NK-92 (cell line): ENCODE data around the gene XRCC6.
"Not testable (repeated sequence)": the region's sequence is repeated elsewhere in the genome, so short reads cannot be mapped to it uniquely, and the experiment has no call there.

Source experiments
- DNase-seq: peaks from one replicate; lab custom pipeline; 2025; ENCODE audit not compliant: unreplicated experiment; lab: John Stamatoyannopoulos, UW

XRCC6 gene

DNA sequence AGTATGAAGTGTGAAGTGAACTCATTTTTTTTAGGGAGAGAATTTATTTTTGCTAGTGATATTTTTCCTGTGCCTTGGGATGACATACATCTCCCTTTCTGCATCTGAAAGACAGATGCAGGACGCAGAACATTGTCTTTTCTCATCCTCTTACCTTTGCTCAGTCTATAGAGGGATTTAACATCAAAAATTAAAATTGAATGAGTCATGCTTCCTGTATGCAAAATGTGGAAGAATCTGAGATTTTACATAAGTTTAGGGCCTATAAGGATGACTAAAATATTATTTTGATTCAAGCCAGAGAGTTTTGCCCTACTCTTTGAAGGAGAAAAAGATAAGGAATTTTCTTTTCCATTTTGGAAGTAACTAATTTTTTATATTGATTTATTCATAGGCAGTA is 27.3 kb downstream of the XRCC6 start:
- DNase-seq, result no peak

DNA sequence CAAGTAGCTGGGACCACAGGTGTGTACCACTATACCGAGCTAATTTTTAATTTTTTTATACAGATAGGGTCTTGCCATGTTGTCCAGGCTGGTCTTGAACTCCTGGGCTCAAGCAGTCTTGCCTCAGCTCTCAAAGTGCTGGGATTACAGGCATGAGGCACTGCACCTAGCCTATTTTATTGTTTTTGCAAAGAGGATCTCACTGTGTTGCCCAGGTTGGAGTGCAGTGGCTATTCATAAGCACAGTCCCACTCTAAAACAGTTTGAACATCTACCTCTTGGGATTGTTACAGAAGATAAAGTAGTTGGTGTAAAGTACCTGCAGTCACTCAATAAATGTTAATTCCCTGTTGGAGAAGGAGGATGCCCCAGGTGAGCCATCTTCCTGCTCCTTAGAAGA is 29.1 kb downstream of the XRCC6 start:
- no peak for DNase-seq

DNA sequence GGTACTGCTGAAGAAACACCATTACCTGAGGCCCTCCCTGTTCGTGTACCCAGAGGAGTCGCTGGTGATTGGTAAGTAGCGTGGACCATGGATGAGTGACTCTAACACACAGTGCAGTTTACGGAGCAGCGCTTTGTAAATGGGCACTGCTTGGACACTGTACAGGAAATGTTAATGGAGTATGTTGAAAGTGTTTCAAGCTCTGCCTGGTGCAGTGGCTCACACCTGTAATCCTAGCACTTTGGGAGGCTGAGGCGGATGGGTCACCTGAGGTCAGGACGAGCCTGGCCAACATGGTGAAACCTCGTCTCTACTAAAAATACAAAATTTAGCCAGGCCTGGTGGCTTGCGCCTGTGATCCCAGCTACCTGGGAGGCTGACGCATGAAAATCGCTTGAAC is 29.7 kb downstream of the XRCC6 start:
- DNase-seq, result no peak

DNA sequence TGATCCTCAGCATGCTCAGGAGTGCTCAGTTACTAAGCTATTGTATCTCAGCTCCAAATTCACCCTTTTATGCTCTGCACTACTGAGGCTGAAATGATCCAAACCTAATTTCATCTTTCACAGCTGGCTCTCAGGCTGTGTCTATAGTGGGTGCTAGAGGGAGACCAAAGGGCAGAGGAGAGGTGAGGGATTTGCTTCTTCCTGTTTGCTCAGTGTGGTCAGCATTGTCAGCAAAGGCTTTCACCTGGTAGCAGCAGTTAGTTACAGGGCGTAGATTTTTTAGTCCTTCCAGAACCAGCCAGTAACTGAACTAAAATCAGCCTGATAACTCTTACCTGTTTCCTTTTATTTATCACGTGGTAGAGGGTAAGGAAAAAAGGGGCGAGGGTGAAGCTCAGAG is 33.2 kb downstream of the XRCC6 start:
- DNase-seq, result no peak

DNA sequence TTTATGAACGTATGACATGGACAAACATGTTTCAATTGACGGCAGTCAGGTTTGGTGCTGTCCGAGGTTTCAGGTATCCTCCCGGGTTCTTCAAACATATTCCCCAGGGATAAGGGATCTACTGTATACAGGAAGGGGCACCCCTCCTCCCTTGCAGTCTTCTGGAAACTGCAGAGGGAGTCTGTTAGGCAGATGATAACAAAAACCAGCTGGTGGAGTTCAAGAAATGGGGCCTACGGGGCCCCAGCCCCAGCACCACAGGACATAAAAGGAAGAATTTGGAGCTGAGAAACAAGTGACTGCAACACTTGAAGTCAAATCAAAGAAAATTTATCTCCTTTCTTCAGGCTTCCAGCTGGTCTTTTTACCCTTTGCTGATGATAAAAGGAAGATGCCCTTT is 35.5 kb downstream of the XRCC6 start:
- no peak for DNase-seq

DNA sequence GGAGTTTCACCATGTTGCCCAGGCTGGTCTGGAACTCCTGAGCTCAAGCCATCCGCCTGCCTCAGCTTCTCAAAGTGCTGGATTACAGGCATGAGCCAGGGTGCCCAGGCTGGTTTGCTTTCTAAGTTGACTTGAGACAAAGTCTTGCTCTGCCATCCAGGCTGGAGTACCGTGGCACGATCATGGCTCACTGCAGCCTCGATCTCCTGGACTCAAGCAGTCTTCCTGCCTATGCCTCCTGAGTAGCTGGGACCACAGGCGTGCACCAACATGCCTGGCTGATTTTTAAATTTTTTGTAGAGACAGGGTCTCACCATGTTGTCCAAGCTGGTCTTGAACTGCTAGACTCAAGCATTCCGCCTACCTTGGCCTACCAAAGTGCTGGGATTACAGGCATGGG is 36.6 kb downstream of the XRCC6 start:
- DNase-seq, result no peak

DNA sequence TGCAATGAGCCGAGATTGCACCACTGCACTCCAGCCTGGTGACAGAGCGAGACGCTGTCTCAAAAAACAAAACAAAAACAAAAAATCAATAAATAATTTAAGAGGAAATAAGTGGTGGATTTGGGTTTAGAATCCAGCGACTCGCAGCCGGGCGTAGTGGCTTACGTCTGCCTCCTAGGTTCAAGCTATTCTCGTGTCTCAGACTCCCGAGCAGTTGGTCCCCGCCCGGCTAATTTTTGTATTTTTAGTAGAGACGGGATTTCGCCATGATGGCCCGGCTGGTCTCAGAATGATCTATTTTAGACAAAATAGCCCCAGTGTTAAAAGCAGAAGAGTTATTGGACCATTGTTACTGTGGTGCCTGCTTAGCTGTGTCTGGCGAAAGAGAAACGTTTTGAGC is 37.8 kb downstream of the XRCC6 start:
- DNase-seq, result no peak

DNA sequence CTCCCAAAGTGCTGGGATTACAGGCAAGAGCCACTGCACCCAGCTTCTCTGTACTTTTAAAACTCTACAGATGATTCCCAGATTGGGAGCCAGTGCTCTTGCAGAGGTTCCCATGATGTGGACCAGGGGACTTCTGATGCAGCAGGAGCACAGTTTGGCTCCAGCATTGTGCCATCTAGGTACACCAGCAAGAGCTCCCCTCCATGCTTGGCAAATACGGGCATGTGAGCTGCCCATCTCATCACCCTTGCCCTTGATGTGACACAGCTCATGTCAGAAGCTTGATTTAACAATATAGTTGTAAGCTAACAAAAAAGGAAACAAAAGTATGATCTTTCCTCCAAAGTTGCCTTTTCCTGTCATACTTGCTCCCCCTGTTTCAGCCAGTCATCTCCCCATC is 38.8 kb downstream of the XRCC6 start:
- DNase-seq, result no peak

DNA sequence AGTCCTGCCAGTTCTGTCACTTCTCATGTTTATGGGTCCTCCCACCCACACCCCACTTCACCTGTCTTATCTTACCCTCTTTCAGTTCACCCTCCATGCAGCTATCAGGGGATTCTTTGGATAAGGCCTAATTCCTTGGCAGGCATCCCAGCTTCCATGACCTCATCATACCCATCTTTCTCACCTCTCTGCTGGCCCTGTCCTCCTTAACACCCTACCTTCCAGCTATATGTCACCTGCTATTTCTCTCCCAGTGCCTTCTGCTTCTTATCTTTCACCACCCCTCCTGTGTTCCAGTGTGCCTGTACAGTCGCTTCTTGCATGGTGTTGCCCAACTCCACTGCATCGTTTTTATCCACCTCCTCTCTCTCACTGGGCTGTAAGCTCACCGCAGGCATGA is 39.3 kb downstream of the XRCC6 start:
- no peak for DNase-seq

DNA sequence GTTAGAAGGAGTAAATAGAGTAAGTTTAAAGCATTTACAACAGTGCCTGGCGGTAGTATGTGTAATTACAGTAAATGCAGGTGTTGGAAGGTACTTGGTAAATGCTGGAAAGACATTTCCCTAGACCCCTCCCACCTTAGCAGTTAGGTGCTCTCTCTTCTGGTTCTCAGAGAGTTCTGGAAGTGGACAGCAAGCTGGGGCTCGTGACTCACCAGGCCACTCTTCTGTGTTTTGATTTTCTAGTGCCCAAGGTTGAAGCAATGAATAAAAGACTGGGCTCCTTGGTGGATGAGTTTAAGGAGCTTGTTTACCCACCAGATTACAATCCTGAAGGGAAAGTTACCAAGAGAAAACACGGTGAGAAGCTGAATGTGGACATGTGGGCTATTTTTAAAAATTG is 40.0 kb downstream of the XRCC6 start:
- DNase-seq, result no peak

DNA sequence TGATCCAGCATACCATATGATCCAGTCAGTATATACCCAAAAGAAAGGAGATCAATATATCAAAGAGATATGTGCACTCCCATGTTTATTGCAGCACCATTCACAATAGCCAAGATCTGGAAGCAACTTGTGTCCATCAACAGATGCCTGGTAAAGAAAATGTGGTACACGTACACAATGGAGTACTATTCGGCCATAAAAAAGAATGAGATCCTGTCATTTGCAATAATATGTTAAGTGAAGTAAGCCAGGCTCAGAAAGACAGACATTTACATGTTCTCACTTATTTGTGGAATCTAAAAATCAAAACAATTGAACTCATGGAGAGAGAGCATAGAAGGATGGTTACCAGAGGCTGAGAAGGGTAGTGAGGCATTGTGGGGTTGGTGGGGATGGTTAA is 40.6 kb downstream of the XRCC6 start:
- DNase-seq, result no peak

DNA sequence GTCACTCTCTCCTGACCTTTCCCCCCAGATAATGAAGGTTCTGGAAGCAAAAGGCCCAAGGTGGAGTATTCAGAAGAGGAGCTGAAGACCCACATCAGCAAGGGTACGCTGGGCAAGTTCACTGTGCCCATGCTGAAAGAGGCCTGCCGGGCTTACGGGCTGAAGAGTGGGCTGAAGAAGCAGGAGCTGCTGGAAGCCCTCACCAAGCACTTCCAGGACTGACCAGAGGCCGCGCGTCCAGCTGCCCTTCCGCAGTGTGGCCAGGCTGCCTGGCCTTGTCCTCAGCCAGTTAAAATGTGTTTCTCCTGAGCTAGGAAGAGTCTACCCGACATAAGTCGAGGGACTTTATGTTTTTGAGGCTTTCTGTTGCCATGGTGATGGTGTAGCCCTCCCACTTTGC is 42.5 kb downstream of the XRCC6 start:
- DNase-seq, result not testable (repeated sequence)

DNA sequence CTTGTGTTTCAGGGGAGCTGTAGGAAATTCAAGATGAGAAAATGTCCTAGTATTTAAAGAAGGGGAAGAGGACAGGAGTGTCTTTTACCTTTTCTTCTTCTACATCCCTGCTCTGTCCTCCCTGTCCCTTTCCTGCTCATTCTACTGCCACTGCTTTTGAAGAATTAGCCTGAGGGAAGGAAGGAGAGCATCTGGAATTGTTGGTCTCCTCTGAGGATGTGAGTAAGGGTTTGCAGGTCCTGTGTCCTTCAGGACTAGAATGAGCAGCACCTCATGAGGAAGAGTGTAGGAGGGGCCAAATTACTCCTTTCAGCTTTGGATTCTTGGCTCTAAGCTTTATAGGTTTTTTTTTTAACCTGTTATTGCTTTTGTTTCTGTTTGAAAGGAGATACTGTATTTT is 43.4 kb downstream of the XRCC6 start:
- DNase-seq, result no peak

DNA sequence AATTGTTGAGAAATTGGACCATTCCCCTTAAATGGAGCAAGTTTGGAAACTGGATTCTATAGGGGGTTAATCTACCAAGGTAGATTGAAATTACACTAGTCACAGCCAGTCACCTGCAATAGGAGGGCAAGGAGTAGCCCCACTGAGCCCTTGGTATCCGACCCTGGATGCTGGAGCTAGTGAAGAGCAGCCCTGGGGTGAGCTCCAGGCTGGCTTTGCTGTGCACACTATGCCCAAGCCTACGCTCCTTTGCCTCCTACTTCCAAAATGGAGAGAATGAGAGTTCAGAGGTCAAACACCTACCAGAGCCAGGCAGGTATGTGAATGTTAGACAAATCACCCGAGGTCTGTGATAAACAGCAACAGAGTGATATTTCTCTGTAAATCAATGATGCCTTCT is 43.9 kb downstream of the XRCC6 start:
- no peak for DNase-seq

DNA sequence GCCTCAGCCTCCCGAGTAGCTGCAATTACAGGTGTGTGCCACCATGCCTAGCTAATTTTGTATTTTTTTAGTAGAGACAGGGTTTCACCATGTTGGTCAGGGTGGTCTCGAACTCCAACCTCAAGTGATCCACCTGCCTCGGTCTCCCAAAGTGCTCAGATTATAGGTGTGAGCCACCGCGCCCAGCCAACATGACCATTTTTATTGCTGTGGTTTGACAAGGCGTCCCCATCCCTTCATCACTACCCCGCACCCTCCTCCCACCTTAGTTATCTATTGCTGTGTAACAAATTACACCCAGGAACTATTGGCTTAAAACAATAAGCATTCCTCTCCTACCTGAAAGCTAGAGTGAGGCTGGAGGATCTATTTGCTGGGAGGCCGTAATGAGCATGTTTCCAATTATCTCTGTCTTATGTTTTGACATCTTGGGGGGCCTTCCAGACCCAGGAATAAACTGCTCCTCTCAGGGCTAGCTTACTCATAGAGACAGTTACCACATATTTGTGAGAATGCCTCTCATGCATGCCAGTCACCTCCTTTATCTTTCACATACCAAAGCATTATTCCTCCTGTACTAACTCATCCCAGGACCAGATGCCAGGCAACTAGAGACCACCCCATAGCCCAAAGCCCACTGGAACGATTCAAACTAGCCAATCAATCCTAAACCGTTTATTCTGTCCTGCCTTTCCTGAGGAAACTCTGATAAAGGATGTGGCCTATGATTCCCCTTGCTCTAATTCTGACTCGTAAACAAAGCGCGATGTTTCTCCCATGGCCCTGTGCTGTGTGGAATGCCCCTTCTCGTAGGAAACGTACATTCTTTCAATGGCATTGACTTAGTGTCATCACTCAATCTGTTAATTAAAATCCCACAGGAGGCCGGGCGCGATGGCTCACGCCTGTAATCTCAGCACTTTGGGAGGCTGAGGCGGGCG is 48.1 kb downstream of the XRCC6 start:
- DNase-seq, result no peak

DNA sequence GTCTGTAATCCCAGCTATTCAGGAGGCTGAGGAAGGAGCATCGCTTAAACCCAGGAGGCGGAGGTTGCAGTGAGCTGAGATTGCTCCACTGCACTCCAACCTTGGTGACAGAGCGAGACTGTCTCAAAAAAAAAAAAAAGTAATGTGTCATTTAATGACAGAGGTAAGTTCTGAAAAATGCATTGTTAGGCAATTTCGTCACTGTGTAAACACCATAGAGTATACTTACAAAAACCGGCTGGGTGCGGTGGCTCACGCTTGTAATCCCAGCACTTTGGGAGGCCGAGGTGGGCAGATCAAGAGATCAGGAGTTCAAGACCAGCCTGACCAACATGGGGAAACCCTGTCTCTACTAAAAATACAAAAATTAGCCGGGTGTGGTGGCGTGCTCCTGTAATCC is 51.0 kb downstream of the XRCC6 start:
- DNase-seq, result not testable (repeated sequence)

DNA sequence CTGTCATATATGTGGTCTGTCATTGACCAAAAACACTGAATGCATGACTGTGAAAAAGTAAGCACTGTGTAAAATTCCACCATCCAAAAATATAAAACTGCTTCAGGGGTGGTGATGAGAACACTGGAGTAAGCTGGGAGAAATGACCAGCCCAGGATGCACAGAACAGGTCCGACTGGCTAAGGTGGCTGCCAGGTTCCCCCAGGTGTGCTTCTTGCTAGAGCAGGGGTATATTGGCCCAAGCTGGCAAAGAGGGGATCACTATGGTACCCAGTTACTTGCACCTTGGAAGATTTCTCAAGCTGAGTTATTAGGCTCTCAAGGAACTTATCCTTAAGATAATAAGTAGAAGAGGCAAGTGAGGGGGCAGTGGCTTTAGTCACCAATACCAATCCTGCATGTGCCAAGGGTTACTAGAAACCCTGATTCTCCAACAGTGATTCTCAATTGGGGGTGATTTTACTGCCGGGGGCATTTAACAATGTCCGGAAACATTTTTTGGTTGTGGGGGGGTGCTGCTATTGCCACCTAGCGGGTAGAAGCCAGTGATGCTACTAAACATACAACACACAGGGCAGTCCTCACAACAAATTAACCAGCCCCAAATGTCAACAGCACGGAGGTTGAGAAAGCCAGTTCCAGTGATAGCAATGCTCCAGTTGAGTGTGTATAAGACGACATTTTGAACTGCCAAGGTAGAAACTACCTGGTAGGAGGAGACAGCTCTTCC is 51.9 kb downstream of the XRCC6 start:
- no peak for DNase-seq

DNA sequence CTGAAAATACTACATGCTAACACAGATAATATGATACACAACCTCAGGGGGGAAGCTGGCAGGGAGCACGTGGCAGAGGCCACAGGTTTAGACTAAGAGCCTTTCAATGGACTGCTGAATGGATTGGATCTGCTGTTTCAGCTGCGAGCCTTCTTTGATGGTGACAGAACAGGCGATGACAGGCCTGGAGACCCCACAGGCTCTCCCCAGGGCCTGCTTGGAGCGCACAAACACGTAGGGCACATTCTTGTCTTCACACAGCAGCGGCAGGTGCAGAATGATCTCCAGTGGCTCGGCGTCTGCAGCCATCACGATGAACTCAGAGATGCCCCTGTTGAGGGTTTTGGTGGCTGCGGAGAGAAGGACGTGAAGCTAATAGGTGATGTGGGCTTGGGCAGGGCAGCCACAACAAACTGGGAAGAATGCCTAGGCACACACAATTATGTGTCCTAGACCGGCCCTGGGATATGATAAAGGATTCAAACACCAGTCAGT is 53.8 kb downstream of the XRCC6 start:
- DNase-seq, result no peak

DNA sequence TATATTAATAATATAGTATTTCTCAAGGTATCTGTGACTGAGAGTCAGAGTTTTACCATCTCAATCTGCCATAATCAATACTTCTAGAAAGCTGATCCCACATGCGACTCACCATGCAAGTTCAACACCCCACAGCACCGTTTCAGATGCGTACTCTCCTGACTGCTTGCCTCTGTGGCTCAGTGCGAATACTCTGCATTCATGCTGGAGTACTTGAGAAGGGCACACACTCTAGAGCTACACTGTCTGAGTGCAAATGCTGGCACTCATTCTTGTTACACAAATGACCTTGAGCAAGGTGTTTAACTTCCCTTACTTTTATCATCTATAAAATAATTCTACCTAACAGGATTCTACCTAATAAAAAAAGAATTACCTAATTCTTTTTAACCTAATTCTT is 55.0 kb downstream of the XRCC6 start:
- no peak for DNase-seq

DNA sequence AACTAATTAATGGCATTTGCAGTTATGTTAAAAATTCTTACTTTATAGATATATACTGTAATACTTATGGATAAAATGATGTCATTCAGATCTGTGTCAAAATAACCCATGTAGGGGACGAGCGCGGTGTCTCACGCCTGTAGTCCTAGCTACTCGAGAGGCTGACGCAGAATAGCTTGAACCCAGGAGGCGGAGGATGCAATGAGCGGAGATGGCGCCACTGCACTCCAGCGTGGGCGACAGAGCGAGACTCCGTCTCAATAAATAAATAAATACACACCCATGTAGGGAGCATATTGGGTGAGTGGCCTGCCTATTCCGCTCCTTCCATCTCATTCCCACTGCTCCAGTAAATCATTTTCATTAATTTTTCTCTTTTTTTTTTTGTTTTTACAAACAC is 60.5 kb downstream of the XRCC6 start:
- no peak for DNase-seq

DNA sequence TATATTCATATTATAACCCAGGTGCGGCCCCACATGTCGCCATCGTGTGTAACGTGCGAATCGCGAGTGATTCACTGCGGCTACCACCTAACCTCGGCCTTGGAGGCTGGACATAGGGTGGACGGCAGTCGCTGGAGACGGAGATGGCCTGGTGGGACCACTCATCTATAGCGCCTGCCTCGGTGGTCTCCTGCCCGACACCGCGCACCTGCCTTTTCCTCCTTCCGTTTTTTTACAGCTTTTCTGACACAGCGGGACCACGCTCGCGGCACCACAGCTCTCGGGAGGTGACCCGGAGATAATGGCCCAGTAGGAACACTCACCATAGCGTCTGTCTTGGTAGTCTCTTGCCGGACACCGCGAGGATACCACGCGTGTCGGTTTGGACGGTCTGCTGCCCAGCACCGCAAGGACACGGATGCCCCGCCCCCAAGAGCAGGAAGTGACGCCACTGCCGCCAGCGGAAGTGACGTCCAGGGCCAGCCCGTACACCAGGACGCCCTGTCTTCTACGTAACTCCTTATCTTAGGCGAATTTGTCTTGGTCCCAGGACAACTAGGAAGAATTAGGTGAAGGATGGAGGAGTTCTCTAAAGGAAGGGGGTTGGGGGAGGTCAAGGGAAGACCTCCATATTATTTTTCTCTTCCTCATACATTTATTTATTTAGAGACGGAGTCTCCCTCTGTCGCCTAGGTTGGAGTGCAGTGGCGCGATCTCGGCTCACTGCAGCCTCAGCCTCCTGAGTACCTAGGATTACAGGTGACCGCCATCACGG is 61.1 kb downstream of the XRCC6 start:
- peak; percentile 2 for DNase-seq

DNA sequence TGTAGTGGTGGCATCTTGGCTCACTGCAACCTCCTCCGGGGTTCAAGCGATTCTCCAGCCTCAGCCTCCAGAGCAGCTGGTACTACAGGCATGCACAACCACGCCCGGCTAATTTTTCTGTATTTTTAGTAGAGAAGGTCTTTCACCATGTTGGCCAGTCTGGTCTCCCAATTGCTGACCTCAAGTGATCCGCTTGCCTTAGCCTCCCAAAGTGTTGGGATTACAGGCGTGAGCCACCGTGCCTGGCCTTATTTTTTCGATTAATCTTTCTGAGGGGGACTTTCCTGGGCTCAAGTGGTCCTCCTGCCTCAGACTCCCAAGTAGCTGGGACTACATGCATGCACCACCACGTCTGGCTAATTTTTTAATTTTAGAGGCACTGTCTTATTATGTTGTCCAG is 62.0 kb downstream of the XRCC6 start:
- DNase-seq, result no peak
